MM.1S (cell line): ENCODE measurements around the gene VLDLR.

Experiments
- DNase-seq: peaks from one replicate; pipeline ENCODE4 v3.0.0-alpha.2; 2015
- H2AFZ ChIP-seq: fragments of 300-600 bp; sonication (generic); 2 replicates; pipeline ENCODE4 v1.6.0; 2016; ENCODE audit warnings: antibody characterized with exemption, low read length
- H3F3A ChIP-seq: fragments of 300-600 bp; sonication (generic); 2 replicates; pipeline ENCODE4 v1.6.1; 2016; ENCODE audit warnings: mild to moderate bottlenecking, antibody characterized with exemption, low read length, moderate library complexity, mixed read lengths; ENCODE audit not compliant: insufficient read depth
- H3K27ac ChIP-seq: fragments of 300-600 bp; sonication (generic); 2 replicates; pipeline ENCODE4 v1.5.1; 2016; ENCODE audit warnings: mild to moderate bottlenecking, low read length
- H3K27me3 ChIP-seq: fragments of 300-600 bp; sonication (generic); replicated peaks from 2 replicates; pipeline ENCODE4 v1.6.0; 2016; ENCODE audit warnings: low read length; ENCODE audit not compliant: insufficient read depth
- H3K36me3 ChIP-seq: fragments of 300-600 bp; sonication (generic); replicated peaks from 2 replicates; pipeline ENCODE4 v1.6.1; 2016; ENCODE audit warnings: mild to moderate bottlenecking, low read length, mixed read lengths; ENCODE audit not compliant: insufficient read depth
- H3K4me1 ChIP-seq: fragments of 300-600 bp; sonication (generic); 2 replicates; pipeline ENCODE4 v1.6.1; 2016; ENCODE audit warnings: low read length, mixed read lengths
- H3K4me2 ChIP-seq: fragments of 300-600 bp; sonication (generic); 2 replicates; pipeline ENCODE4 v1.6.0; 2016; ENCODE audit warnings: low read depth, low read length
- H3K4me3 ChIP-seq: fragments of 300-600 bp; sonication (generic); 2 replicates; pipeline ENCODE4 v1.5.1; 2016; ENCODE audit warnings: low read length, mixed read lengths
- H3K79me2 ChIP-seq: fragments of 300-600 bp; sonication (generic); 2 replicates; pipeline ENCODE4 v1.6.1; 2016; ENCODE audit warnings: mixed run types, low read length, mixed read lengths
- H3K9ac ChIP-seq: fragments of 300-600 bp; sonication (generic); 2 replicates; pipeline ENCODE4 v1.6.1; 2016; ENCODE audit warnings: low read length, mixed read lengths
- H3K9me2 ChIP-seq: fragments of 300-600 bp; sonication (generic); replicated peaks from 2 replicates; pipeline ENCODE4 v1.6.1; 2016; ENCODE audit warnings: mild to moderate bottlenecking, low read length, mixed read lengths; ENCODE audit not compliant: insufficient read depth
- H3K9me3 ChIP-seq: fragments of 300-600 bp; sonication (generic); replicated peaks from 2 replicates; pipeline ENCODE4 v1.6.1; 2016; ENCODE audit warnings: mild to moderate bottlenecking, low read length, mixed read lengths; ENCODE audit not compliant: insufficient read depth
- H4K20me1 ChIP-seq: fragments of 300-600 bp; sonication (generic); 2 replicates; pipeline ENCODE4 v1.6.1; 2016; ENCODE audit warnings: mild to moderate bottlenecking, low read length, moderate library complexity, mixed read lengths; ENCODE audit not compliant: insufficient read depth
- EZH2 ChIP-seq: fragments of 300-600 bp; sonication (generic); optimal IDR thresholded peaks from 2 replicates; pipeline ENCODE3; 2017; ENCODE audit warnings: low read depth, mild to moderate bottlenecking, antibody characterized with exemption, low read length, mixed read lengths
- EZH2phosphoT487 ChIP-seq: fragments of 300-600 bp; sonication (generic); IDR thresholded peaks from 2 replicates; pipeline ENCODE4 v1.6.1; 2018; ENCODE audit warnings: antibody characterized with exemption, low read length
- TF ChIP-seq, protein P1 (sequence below): fragments of 300-600 bp; sonication (generic); IDR thresholded peaks from 2 replicates; pipeline ENCODE4 v1.5.1; 2016; ENCODE audit warnings: antibody characterized with exemption, low read length, mixed read lengths

Gene VLDLR

DNA sequence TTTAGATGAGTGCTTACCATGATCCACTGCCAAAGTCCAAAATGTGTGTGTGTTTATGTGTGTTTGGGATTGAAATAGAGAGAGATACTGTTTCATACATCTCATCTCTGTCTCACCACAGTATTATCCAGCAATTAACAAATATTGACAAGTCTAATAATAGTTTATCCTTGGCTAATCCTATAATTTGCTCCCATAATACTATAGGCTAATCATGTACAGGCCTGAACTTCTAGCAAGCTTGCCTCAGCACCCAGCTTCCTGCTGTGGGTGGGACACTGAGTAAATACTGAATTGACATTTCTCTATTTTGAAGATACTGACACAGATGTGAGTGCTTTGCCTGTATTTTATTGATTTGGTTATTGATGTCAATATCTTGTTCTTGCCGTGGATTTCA is 60.4 kb downstream of the VLDLR start:
- Histone ChIP-seq H4K20me1 (no peaks in the 10 kb centered on the region), H3K27me3 (no peaks in the 10 kb centered on the region), H3K4me1 (no peaks in the 10 kb centered on the region), H3K4me2 (no peak overlapping the region), H3K9ac (no peak overlapping the region), H3K79me2 (no peaks in the 10 kb centered on the region), H3K4me3 (no peak overlapping the region), H3F3A (no peaks in the 10 kb centered on the region), H2AFZ (no peak overlapping the region), H3K27ac (no peak overlapping the region), H3K9me2 (no peaks in the 10 kb centered on the region), H3K36me3 (no peaks in the 10 kb centered on the region), H3K9me3 (no peaks in the 10 kb centered on the region)
- TF ChIP-seq, protein P1, sequence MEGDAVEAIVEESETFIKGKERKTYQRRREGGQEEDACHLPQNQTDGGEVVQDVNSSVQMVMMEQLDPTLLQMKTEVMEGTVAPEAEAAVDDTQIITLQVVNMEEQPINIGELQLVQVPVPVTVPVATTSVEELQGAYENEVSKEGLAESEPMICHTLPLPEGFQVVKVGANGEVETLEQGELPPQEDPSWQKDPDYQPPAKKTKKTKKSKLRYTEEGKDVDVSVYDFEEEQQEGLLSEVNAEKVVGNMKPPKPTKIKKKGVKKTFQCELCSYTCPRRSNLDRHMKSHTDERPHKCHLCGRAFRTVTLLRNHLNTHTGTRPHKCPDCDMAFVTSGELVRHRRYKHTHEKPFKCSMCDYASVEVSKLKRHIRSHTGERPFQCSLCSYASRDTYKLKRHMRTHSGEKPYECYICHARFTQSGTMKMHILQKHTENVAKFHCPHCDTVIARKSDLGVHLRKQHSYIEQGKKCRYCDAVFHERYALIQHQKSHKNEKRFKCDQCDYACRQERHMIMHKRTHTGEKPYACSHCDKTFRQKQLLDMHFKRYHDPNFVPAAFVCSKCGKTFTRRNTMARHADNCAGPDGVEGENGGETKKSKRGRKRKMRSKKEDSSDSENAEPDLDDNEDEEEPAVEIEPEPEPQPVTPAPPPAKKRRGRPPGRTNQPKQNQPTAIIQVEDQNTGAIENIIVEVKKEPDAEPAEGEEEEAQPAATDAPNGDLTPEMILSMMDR, result no peak
- DNase-seq, result no peak

DNA sequence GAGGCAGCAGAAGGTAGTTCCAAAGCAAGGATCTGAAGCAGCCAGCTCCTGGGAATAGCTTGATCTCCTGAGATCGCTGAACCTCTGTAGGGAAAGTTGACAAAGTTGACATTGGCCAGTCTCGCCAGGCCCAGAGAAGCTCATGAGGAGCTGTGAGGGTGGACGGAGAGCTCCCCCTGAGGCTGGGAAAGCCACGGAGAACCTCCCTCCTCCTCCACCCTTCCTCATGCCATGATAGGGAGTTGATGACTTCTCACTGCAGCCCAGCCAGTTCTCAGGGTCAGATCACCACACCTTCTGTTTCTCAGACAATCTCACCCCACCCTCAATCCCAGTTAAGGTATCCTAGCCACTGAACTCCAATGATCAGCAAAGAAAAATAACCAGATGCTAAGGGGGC is 65.3 kb downstream of the VLDLR start:
- H3K4me2 ChIP-seq, result no peak overlapping the region

DNA sequence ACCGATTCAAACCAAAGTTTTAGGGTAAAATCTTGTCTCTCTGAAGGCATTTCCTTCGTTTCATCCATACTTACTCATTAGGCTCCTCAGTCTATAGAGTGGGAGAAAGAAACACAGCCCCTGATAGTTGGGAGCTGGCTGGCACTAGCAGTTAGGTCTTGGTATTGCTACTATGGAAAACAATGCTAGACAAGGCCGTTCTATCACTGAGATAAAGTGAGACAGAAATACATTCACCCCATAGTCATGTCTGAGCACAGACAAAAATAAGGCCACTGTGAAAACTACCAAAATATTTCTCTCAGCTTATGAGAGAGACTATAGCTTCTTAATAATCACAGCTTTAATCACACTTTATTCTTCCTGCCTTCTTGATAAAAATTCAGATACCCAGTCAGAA is 67.0 kb downstream of the VLDLR start:
- Histone ChIP-seq H3K27ac (no peak overlapping the region), H3K9me2 (no peaks in the 10 kb centered on the region), H4K20me1 (no peaks in the 10 kb centered on the region)

More for the DNA sequence above, 65.3 kb downstream of the VLDLR start:
- no peaks in the 10 kb centered on the region for H3K36me3 ChIP-seq
- no peaks in the 10 kb centered on the region for H3K4me1 ChIP-seq
- H3K79me2 ChIP-seq, result no peaks in the 10 kb centered on the region
- H3K27ac ChIP-seq, result no peak overlapping the region
- H3K4me3 ChIP-seq, result no peak overlapping the region
- no peak for TF ChIP-seq EZH2phosphoT487
- TF ChIP-seq, protein P1, result no peak
- no peak for TF ChIP-seq EZH2
- H3K9ac ChIP-seq, result no peak overlapping the region
- no peak for DNase-seq
- no peaks in the 10 kb centered on the region for H3K27me3 ChIP-seq
- no peaks in the 10 kb centered on the region for H3F3A ChIP-seq
- no peaks in the 10 kb centered on the region for H3K9me2 ChIP-seq
- no peak overlapping the region for H2AFZ ChIP-seq
- H3K9me3 ChIP-seq, result no peaks in the 10 kb centered on the region
- no peaks in the 10 kb centered on the region for H4K20me1 ChIP-seq

More for the DNA sequence above, 67.0 kb downstream of the VLDLR start:
- H3K4me3 ChIP-seq, result no peak overlapping the region
- H3K4me2 ChIP-seq, result no peak overlapping the region
- no peak for TF ChIP-seq EZH2phosphoT487
- TF ChIP-seq, protein P1, result no peak
- TF ChIP-seq EZH2, result no peak
- H3K4me1 ChIP-seq, result no peaks in the 10 kb centered on the region
- no peak overlapping the region for H3K9ac ChIP-seq
- no peak for DNase-seq
- no peaks in the 10 kb centered on the region for H3K27me3 ChIP-seq
- H3K79me2 ChIP-seq, result no peaks in the 10 kb centered on the region
- H2AFZ ChIP-seq, result no peak overlapping the region
- H3F3A ChIP-seq, result no peaks in the 10 kb centered on the region
- H3K9me3 ChIP-seq, result no peaks in the 10 kb centered on the region
- no peaks in the 10 kb centered on the region for H3K36me3 ChIP-seq
